Astrocyte (in vitro differentiated cells and primary cell): ENCODE measurements around the gene UMODL1.

Experiments used
- EZH2 ChIP-seq: IDR thresholded peaks from 2 replicates; pipeline ENCODE4 v1.6.1; 2012; ENCODE audit warnings: mild to moderate bottlenecking, low read length, inconsistent platforms; ENCODE audit not compliant: insufficient read depth
- TF ChIP-seq, protein P1 (sequence below): IDR thresholded peaks from 2 replicates; pipeline ENCODE4 v1.5.1; 2011; ENCODE audit warnings: low read depth, mild to moderate bottlenecking, inconsistent platforms, low read length, moderate library complexity; ENCODE audit not compliant: insufficient read depth

DNA sequence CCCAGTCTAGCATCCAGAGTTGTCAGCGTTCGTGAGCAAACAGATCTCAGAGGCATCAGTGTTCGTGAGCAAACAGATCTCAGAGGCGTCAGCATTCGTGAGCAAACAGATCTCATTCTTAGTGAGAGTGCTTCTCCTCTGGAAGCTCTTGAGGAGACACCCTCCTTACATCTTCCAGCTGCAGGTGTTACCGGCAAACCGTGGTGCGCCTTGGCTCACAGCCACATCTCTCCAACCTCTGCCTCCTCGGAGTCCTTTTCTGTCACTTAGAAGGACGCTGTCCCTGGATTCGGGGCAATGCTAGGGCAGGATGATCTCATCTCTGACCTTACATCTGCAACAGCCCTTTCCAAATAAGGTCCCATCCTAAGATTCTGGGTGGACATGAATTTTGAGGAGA, 14.6 kb upstream of the UMODL1 start:
- TF ChIP-seq, protein P1, sequence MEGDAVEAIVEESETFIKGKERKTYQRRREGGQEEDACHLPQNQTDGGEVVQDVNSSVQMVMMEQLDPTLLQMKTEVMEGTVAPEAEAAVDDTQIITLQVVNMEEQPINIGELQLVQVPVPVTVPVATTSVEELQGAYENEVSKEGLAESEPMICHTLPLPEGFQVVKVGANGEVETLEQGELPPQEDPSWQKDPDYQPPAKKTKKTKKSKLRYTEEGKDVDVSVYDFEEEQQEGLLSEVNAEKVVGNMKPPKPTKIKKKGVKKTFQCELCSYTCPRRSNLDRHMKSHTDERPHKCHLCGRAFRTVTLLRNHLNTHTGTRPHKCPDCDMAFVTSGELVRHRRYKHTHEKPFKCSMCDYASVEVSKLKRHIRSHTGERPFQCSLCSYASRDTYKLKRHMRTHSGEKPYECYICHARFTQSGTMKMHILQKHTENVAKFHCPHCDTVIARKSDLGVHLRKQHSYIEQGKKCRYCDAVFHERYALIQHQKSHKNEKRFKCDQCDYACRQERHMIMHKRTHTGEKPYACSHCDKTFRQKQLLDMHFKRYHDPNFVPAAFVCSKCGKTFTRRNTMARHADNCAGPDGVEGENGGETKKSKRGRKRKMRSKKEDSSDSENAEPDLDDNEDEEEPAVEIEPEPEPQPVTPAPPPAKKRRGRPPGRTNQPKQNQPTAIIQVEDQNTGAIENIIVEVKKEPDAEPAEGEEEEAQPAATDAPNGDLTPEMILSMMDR, result no peak
- no peak for TF ChIP-seq EZH2
